Bronchial epithelial cell (primary cell): Measurements from ENCODE around the gene NT5DC2. TPM values are rescaled to one million over a fixed set of nuclear protein-coding genes. Genes with fewer than 3 reads are reported as not detected.

Experiments used
- DNase-seq: peaks from one replicate; pipeline ENCODE4 v3.0.0-alpha.2; 2010; ENCODE audit warnings: low read depth
- FAIRE-seq: peaks from 2 replicates; lab custom pipeline; 2011; peaks lifted over from hg19 to GRCh38; lab: Jason Lieb, UNC
- H3K27me3 ChIP-seq: 2 replicates; pipeline ENCODE4 v1.5.1; 2011; ENCODE audit warnings: low read length; ENCODE audit not compliant: control insufficient read depth, insufficient read depth
- H3K36me3 ChIP-seq: 2 replicates; pipeline ENCODE4 v1.5.1; 2011; ENCODE audit warnings: low read length; ENCODE audit not compliant: control insufficient read depth, insufficient read depth
- H3K4me3 ChIP-seq: 2 replicates; pipeline ENCODE4 v1.5.1; 2011; ENCODE audit warnings: mild to moderate bottlenecking, low read depth, low read length, control low read depth
- CTCF ChIP-seq: IDR thresholded peaks from 2 replicates; pipeline ENCODE4 v1.5.1; 2011; ENCODE audit warnings: mild to moderate bottlenecking, moderate library complexity, low read length, control low read depth, inconsistent platforms; ENCODE audit not compliant: insufficient read depth, severe bottlenecking
- total RNA-seq: library from RNA; depleted of rRNA; stranded (reverse); fragments of >200 nt; gene quantifications from 2 replicates; pipeline ENCODE4 v1.2.1, GENCODE V29; 2014

The NT5DC2 gene
- total RNA-seq, 1 donor from 2014 or later, result 29.7 TPM

GRCh38 chr3:52487050-52487787, 46.4 kb downstream of the NT5DC2 start:
- Histone ChIP-seq H3K27me3 (no peaks in the 10 kb centered on the region), H3K36me3 (peaks cover 46% of the 10 kb centered on the region), H3K4me3 (no peak overlapping the region)
- DNase-seq (no peak), FAIRE-seq (no peak)
- no peak for TF ChIP-seq CTCF

- Histone ChIP-seq H3K36me3 (peaks cover 38% of the 10 kb centered on the region), H3K27me3 (no peaks in the 10 kb centered on the region), H3K4me3 (no peak overlapping the region)
- TF ChIP-seq CTCF, result no peak
- DNase-seq, result no peak
- no peak for FAIRE-seq
These were observed 48.8 kb downstream of the NT5DC2 start for GRCh38 chr3:52484680-52485461.

GRCh38 chr3:52483577-52484381, 49.9 kb downstream of the NT5DC2 start:
- TF ChIP-seq CTCF, result no peak
- Histone ChIP-seq H3K27me3 (no peaks in the 10 kb centered on the region), H3K36me3 (peaks cover 39% of the 10 kb centered on the region), H3K4me3 (no peak overlapping the region)
- peak; percentile 85 for DNase-seq
- no peak for FAIRE-seq

- H3K36me3 ChIP-seq, result peaks cover 40% of the 10 kb centered on the region
- FAIRE-seq (no peak), DNase-seq (no peak)
- no peak overlapping the region for H3K4me3 ChIP-seq
- no peaks in the 10 kb centered on the region for H3K27me3 ChIP-seq
- no peak for TF ChIP-seq CTCF
These were observed 50.6 kb downstream of the NT5DC2 start for GRCh38 chr3:52483081-52483480.

DNA sequence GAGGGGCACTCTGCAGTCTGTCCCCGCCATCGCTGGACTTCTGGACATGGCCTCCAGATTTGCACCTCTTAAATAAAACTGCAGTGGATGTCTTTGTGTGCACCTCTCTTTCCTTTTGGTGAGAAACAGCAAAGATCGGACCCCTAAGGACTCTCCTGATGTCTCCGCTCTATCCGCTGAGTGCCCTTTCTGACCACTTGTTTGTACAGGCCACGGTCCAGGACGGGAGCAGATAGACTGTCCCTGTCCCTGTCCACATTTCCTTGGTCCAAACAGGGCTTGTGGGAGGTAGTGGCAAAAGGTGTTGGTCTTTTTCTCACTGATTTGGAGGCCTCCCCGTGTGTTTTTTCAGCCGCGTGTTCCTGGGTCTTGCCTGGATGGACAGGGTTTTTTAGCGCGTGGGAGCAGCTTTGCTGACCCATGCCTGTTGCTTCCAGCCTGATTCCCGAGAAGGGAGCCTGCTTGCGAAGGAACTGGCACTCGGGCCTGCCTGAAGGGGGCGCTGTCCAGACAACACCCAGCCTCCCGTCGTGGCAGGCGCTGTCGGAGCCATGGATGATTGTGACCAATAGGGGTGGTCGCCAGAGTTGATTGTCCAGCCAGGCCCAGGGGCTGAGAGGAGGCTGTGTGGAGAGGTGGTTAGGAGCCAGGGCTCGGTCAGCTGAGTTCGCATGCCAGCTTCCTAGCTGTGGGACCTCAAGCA, 51.7 kb downstream of the NT5DC2 start:
- peaks cover 40% of the 10 kb centered on the region for H3K36me3 ChIP-seq
- H3K27me3 ChIP-seq, result no peaks in the 10 kb centered on the region
- no peak overlapping the region for H3K4me3 ChIP-seq
- DNase-seq (no peak), FAIRE-seq (no peak)
- peak; percentile 48 for TF ChIP-seq CTCF
